Activated CD4-positive, alpha-beta T cell treated with anti-CD3 and anti-CD28 coated beads for 24 hours (primary cell): ENCODE measurements around the gene CFAP46.
"Not testable (repeated sequence)": the region's sequence is repeated elsewhere in the genome, so short reads cannot be mapped to it uniquely, and the experiment has no call there.

Experiments used
- DNase-seq, 2 donors: peaks; one replicate each; pipeline ENCODE4 v3.0.0-alpha.2; 2020; ENCODE audit warnings: low read depth in 2 of 2

Gene CFAP46

DNA sequence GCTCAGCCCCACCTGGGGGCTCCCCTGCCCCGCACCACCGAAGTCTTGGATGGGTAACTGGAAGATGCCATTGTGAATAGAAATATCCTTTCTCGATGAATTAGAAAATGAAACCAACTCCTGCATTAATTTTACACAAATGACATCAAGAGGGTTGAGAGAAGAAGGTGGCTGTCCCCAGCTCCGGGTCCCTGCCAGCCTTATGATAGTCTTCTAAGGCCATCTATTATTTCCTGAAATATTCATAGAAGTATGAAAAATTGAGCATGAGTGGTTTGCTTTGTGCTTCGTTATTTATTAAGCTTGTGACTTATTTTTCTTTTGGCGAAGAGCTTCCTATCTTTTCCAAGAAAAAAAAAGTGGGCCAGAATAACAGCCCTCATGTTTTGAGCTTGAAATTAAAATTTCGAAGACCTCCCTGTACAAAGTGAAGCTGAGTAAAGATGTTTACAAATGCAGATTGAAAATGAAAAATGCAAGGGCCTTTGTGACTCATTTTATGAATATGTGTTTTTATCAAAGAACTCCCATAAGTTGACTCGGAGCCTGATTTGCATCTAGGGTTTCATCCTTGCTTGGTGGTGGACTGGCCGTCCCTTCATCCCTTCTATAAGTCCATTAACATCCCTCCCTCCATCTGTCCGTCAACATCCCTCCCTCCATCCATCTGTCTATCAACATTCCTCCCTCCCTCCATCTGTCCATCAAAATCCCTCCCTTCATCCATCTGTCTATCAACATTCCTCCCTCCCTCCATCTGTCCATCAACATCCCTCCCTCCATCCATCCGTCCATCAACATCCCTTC is 20.5 kb upstream of the CFAP46 start:
- no peak for DNase-seq

DNA sequence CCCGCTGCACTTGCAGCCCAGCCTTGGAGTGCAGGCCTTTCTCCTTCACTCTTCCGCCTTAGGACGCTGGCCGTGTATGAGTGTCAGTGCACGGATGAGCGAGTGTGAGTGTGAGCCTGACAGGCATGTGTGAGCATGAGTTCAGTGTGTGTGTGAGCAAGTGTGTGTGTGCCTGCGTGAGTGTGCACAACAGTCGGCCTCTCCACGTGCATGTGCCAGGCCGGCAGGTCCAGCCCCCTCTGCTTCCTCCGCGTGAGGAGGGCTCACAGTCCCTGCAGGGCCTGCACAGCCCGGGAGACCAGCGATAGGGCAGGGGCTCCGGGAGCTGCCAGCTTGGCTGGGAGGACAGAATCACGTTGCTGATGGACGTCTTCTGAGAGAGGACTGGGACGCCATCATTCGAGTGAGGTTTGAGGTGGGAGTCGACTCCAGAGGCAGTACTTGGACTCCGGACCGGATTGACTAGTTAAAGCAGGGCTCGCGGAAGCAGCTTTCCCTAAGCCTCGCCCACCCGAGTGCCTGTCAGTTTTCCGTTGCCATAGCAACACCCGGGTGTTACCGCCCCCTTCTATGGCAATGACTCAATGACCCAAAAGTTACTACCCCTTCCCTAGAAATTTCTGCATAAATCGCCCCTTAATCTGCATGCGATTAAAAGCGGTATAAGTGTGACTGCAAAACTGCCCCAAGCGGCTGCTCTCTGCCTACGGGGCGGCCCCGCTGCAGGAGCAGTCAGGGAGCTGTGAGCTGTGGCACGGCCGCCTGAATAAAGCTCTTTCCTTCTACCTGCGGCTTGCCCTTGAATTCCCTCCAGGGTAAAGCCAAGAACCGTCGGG is 19.6 kb upstream of the CFAP46 start:
- peak; percentile 62 to 65 for DNase-seq

DNA sequence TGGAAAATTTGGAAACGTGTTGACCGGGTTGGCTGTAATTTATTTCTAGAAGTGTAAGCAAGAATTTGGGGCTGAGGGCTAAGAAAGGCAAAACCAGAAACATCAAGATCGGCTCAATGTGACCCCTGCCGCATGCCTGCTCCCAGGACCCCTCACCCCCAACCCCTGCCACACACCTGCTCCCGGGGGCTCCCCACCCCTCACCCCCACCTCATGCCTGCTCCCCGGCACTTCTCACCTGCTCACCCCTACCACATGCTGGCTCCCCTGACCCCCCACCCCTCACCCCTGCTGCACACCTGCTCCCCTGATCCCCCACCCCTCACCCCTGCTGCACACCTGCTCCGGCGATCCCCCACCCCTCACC is 19.0 kb upstream of the CFAP46 start:
- DNase-seq: no peak

DNA sequence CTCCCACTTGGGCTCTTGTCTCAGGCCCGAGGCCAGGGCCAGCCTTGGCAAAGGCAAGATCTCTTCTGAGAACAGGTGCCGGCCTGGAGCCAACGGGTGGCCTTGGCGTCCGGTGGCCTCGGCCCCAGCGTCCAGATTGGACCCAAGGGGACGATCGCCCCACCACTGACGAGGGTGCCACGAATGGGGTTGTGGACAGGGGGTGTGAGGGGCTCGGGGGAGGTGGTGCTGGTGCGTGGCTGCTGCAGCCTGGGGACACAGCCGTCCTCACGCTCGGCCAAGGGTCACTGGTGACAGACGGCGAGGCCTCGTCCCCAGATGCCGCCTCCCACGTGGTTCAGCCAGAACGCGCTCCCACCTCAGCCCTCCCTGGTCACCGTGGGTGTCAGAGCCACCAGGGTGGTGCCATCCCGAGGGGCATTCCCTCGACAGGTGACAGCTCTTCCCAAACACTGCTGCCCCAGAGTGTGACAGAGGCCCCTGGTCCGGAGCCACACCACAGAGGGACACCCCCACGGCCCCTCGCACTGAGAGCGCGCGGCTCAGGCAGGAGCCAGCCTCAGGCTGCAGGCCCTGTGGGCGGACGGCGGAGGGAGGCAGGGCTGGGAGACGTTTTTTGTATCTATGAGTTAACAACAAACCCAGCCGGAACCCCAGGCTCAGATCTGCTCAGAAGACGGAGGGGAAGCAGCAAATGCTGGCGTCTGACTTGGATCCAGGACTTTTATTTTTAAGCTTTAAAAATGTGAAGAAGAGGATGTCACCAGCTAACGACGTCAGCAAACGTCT is 18.5 kb upstream of the CFAP46 start:
- no peak for DNase-seq

DNA sequence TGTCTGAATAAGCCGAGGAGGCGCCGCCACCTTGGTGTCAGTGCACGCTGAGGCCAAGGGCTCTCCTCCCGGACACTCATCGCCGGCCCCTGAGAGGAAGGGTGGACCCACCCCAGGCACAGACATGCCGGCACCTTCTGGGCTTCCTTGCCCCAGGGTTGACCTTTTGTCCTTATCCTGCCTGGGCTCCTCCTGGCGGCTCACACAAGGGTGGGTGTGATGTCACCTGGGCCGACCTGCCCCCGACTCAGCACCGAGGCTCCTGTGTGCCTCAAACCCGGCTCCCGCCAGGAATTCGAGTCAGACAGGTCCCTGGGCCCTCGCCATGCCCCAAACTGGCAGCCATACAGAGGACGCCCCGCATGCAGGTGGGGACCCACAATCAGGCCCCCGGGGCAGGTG is 17.7 kb upstream of the CFAP46 start:
- DNase-seq: no peak

DNA sequence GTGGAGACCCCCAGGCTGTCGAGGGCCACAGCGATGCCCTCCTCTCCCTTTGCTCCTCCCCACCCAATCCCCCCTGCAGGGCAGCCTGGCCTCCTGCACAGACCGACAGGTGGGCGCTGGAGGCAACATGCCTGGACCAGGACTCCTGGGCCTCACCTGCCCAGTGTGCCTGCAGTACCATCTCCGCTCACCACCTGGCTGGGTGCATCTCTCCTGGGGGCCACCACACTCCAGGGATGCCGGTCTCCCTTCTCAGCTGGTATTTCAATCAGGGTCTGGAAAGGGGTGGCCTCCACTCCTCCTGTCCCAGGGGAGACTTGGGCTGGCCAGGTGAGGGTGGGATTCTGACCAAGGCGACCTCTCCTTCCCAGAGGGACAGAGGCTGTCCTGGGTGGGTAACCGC is 17.2 kb upstream of the CFAP46 start:
- no peak for DNase-seq

DNA sequence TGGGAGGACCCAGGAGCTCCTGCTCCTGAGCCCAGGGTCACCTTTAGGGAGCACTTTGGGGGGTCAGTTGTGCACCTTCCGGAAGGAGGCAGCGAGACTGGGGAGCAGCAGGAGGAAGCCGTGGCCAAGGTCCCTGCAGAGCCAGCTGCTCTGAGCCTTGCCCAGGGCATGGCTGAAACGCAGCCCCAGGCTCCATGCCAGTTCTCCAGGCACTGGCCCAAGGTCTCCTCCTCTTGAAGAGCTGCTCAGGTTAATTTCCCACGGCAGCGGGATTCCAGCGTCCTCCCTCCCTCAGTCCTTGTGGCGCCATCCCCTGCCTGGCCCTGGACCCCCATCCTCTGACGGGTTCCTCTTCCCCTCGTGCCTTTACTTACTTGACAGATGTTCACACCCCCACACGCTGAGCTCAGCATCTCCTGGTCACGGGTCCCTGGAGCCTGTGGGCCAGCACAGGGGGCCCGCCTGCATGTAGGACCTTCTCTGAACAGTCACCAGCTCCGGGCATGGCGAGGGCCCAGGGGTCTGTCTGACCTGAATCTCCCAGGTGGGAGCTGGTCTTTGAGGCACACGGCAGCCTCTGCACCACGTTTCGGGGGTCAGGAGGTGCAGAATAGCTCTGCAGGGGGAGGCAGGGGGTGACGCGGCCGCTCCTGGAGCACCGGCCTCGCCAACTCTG is 16.7 kb upstream of the CFAP46 start:
- no peak for DNase-seq

DNA sequence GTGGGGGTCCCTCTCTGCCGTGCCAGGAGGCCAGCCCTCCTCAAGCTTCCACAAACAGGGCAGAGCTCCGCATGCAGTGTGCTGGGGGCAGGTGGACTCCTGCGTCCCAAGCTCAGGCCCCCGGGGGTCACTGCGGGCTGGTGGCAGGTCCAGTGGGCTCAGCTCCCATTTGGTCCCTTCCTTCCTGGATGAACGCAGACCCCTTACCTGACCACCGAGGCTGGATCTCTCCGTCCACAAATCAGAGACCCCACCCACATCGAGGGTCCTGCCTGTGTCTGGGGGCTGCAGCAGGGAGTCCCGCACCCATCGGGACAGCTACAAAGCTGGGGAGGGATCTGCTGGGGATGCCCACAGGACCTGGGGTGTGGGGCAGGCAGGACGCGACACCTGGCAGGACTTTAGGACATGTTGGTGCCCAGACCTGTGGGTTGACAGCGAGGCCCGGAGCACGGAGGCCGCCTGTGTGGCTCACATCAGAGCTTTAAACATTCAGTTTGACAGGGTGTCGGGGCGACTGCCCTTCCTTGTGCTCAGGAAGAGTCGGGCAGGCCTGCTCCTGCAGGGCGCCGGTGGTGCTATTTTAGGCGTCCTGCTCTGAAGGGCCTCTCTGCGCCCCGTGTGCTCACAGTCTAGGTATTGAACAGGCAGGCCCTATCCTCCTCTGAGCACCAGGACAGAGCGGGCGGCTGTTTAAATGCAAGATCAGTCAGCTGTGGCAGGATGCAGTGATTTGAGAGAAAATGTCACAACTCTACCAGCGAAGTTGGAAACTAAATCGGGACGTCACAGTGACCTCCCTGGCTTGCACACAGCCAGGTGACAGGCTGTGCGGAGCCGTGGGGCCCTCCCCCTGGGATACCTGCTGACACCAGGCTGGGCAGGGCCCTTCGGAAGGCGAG is 15.9 kb upstream of the CFAP46 start:
- no peak for DNase-seq

DNA sequence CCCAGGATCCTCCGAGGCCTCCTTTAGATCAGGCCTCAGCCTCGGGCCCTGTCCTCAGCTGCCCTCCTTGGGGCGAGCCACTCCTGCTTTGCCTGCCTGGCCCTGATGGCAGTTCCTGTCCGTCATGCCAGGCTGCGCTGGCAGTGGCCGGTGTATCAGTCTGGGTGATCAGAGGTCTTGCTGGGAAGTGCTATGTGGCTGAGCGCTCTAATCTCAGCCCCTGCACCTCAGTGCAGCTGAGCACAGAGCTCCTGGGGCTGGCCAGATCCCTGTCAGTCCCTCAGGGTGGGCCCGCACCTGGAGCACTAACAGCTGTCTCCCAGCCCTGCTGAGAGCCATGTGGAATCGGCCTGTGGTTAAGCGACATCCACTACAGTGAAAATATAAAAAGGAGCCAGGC is 14.8 kb upstream of the CFAP46 start:
- DNase-seq: no peak

DNA sequence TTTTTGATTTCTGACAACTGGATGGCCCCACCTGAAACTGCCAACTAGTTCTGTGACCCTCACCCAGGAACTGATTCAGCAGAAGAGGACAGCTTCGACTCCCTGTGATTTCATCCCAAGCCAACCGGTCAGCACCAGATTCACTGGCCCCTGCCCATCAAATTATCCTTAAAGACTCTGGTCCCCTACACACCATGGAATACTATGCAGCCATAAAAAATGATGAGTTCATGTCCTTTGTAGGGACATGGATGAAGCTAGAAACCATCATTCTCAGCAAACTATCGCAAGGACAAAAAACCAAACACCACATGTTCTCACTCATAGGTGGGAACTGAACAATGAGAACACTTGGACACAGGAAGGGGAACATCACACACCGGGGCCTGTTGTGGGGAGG is 13.9 kb upstream of the CFAP46 start:
- DNase-seq: not testable (repeated sequence)

DNA sequence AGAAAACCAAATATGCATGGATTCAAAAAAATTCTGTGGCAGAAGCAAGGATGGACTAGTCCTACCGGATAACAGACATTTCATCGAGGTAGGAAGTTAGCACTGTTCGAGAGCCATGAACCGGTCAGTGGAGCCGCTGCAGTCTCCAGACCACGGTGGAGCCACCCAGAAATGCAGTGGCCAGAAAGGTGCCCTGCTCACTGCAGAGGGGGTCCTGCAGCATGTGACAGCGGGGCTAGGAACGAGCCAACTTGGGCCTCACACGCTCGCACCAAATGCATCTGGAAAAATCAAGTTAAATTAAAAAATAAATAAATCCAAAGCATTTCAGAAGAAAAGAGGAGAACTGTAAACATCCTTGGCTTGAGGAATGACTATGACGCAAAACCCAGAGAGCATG is 13.1 kb upstream of the CFAP46 start:
- DNase-seq: no peak

DNA sequence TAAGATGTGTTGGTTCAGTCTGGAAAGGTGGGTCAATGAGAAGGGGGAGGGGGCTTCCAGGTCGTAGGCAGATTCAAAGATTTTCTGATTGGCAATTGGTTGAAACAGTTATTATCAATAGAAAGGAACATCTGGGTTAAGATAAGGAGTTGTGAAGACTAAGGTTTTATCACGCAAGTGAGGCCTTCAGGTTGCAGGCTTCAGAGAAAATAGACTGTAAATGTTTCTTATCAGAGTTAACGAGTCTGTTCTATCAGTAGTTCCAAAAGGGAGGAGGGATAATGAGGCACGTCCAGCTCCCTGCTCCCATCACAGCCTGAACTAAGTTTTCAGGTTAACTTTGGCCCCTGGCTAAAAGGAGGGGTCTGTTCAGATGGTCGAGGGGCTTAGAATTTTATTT is 11.1 kb upstream of the CFAP46 start:
- no peak for DNase-seq

DNA sequence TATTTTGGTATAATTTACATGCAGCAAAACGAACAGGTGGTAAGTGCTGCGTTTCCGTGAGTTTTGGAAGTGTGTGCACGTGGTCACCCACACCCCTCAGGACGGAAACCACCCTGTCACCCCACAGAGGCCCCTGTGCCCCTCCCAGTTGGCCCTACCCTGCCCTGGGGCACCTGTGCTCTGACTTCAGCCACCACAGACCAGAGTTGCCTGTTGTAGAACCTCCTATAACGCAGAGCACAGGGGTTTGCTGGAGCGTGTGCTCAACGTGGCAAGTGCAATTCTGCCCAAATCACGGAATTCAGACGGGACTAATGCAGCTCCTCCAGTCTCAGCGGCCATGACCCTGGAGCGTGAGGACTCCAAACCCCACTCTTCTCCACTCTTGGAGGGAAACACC is 9.6 kb upstream of the CFAP46 start:
- DNase-seq: no peak

DNA sequence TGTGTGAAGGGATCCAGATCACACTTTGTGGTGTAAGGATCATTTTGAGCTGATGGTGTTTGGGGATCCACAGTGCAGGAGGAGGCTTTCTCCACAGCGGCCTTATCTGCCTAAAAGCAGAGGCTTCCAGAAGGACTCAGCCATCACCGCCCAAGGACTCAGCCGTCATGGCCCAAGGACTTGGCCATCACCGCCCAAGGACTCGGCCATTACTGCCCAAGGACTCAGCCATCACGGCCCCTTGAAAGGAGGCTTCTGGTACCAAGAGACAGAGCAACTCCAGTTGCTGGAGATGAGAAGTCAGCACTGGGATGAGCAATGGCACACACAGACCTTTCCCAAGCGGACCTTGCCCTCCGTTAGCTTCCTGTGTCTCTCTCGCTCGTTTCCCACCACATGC is 6.0 kb upstream of the CFAP46 start:
- DNase-seq: no peak

DNA sequence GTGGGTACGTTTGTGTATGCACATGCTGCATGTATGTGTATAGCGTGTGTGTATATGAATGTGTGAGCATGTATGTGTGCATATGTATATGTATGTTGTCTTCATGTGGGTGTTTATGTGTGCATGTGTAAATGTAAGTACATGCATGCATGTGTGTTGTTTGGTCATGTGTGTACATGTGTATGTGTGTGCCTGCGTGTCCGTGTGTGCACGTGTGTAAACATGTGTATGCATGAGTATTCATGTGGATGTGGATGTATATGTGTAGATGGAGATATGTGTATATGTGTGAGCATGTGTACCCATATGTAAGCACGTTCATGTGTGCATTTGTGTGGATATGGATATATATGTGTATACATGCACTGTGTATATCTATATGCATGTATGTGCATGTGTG is 5.5 kb upstream of the CFAP46 start:
- DNase-seq: no peak

DNA sequence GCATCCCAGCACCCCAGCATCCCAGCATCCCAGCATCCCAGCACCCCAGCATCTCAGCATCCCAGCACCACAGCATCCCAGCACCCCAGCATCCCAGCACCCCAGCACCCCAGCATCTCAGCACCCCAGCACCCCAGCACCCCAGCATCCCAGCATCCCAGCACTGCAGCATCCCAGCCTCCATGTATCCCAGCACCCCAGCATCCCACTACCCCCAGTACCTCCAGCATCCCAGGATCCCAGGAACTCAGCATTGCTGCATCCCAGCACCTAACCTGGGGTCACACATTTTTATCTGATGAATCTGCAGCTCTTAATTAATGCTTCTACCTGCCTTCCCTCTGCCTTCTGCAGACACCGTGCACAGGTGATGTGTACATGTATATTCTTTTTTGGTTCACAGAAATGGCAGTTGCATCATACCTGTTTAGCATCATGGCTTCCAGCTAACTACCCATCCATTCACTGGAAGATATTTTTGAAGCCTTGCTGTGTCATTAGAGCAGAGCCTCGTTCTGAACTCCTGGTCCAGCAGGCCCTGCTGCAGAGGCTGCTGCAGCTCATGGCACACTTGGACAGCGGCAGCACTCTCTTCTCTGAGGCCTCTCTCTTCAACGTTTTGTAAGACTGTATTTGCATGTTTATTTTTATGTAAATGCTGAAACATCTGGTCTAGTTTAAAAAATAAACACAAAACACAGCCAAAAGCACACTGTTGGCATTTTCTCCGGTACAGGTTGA is 4.6 kb upstream of the CFAP46 start:
- no peak for DNase-seq

DNA sequence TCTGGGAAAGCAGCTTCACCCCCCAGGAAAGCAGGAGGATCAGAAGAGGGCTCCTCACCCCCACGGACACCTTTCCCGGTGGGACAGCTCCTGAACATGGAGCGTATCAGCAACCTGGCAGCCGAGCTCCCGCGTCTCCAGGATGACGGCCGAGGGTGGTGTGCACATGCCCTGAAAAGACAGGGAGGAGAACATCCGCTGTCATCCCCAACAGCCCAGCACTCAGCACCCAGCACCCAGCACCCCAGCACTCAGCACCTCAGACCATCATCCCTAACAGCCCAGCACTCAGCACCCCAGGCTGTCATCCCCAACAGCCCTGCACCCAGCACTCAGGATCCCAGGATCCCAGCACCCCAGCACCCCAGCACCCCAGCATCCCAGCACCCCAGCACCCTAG is 3.9 kb upstream of the CFAP46 start:
- DNase-seq: no peak

DNA sequence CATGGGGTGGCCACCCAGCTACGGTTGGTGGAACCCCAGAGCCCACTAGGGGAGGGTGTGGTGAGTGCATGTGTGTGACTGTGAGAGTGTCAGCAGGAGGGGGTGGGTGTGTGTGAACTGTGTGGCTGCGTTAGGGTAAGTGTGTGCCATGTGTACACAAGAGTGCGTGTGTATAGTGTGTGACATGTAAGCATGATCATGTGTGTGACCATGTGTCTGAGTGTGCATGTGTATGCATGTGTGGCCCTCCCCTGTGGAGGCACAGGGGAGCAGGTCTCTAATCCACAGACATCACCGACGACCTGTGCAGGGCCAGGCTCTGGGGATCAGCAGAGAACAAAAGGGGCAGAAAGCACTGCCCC is 3.5 kb upstream of the CFAP46 start:
- no peak for DNase-seq

DNA sequence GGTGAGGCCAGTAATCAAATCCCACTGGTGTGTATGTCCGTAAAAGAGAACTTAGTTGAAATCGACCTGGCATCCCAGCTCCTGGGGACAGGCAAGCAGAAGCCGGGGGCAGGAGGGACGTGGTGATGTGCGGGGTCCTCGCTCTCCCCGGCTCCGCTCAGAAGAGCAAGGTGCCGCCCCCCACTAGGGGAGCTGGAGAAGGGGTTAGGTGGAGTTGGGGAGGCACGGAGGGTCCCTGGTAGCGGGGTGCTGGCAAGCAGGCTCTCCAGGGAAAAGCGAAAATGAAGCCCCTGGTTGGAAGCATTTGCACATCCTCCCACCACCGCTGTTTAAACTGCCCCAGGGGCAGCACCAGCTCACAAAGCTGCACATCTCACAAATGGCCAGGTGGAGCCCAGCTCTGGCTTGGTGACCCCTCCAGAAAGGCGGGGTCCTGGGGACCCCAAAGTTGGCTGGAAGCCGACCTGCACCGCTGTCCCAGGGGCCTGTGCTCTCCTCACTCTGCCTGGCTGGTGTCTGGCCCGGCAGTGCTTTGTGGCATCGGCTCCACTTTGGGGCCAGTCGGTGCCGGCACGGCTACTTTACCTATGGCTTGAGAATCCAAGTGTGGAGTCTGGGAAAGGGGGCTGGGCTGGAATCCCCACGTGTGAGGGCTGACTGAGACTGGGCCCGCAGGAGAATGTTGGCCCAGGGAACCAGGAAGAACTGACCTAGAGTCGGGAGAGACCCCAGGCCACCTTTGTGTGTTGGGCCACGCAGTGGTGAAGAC is 2.9 kb upstream of the CFAP46 start:
- DNase-seq: no peak

DNA sequence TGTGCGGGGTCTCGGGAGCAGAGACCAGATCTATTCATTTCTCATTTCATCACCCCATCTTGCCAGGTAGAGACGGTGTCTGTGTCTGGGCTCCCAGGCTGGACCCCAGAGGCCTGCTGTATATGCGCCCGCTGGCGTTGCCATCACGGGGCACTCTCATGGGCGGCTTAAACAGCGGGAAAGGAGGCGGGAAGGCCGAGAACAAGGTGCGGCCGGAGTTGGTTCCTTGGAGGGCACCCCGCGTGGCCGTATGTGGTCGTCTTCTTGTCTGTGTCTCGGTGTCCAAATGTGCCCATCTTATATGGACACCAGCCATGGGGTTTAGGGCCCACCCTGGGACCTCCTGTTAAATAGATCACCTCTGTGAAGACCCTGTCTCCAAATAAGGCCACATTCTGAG is 2.1 kb upstream of the CFAP46 start:
- DNase-seq: no peak
